Mucosa of gallbladder (tissue), 1 donor: Measurements from ENCODE around the gene TVP23B. TPM values are rescaled to one million over a fixed set of nuclear protein-coding genes. Genes with fewer than 3 reads are reported as not detected.
"Not testable (repeated sequence)": the region's sequence is repeated elsewhere in the genome, so short reads cannot be mapped to it uniquely, and the experiment has no call there.

Experiments used
- DNase-seq: peaks from one replicate; pipeline ENCODE4 v3.0.0-alpha.2; 2020; ENCODE audit warnings: low spot score
- total RNA-seq: library from RNA; stranded (reverse); gene quantifications from one replicate; pipeline ENCODE4 v1.2.1, GENCODE V29; 2021
- donor health status: DM: no; HTN: no; CAD: no.

The TVP23B gene
- total RNA-seq, 1 donor from 2014 or later, result 59.8 TPM

DNA sequence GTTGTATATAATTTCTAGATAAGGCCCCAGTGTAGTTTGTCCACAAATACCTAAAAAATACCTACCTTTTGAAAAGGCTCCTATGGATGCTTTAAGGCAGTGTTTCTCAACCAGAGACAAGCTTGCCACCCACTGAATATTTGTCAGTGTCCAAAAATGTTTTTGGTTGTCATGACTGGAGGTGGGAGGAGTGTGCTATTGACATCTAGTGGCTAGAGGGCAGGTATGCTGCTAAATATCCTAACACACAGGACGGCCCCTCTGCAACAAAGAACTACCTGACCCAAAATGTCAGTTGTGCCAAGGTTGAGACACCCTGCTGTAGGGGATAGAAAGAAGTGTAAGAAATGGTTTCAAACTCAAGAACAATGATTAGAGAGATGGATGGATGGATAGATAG, 10.4 kb downstream of the TVP23B start:
- not testable (repeated sequence) for DNase-seq

DNA sequence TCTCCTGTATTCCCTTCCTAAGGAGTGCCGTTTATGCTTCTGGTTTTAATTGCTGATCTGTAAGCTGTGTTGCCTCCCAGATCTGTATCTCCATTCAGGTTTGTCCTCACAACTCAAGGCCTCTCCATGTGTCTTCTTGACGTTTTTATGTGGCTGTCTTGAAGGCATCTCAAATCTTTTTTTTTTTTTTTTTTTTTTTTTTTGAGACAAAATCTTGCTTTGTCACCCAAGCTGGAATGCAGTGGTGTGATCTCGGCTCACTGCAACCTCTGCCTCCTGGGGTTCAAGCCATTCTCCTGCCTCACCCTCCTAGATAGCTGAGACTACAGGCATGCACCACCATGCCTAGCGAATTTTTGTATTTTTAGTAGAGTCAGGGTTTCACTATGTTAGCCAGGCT, 13.9 kb downstream of the TVP23B start:
- not testable (repeated sequence) for DNase-seq

DNA sequence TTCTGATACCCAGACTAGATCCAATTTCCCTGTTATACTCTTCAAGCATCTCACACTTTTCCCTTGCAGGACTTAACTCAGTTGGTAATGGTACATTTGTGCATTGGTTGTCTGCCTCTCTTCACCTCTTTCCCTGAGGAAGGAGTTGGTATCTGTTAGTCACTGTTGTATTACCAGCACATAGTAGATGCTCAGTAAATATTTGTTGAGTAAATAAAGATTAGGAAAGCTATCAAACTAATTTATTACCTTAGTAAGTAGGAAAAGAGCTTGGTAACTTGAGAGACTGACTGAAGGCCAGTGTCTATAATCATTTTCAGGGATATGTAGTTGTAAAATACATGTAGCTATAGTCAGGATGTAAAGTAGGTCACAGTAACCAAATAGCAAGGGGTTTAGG, 15.9 kb downstream of the TVP23B start:
- not testable (repeated sequence) for DNase-seq

DNA sequence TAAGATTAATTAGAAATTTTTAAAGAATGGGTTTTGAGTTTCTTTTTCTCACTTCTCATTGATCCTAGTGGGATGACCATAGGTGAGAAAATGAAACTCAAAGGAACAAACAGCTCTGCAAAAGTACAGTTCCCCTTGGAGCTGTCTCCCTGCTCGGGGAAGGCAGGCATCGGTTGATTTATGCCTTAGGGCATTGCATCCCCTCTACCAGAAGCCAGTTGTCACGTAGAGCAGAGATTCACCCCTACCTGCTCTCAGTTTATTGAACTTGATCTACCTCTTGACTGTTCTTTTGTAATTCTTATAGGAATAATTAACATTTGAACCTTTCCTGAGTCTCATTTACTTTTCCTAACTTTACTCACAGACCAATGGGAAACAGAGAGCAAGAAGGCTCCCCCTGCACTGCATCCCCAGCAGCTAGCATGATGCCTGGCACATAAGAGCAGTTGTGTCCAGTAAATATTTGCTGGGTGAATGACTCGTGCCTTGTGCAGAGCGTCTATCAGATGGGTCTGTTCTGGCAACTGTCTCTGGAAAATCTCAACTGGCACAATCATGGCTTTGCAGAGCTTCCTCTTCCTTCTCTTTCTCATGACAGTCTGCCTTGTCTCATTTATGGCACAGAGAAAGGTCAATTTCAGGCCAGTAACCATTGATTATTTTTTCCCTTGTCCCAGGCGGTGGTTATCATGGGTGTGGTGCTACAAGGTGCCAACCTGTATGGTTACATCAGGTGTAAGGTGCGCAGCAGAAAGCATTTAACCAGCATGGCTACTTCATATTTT, 22.7 kb downstream of the TVP23B start:
- DNase-seq, result peak; percentile 54

DNA sequence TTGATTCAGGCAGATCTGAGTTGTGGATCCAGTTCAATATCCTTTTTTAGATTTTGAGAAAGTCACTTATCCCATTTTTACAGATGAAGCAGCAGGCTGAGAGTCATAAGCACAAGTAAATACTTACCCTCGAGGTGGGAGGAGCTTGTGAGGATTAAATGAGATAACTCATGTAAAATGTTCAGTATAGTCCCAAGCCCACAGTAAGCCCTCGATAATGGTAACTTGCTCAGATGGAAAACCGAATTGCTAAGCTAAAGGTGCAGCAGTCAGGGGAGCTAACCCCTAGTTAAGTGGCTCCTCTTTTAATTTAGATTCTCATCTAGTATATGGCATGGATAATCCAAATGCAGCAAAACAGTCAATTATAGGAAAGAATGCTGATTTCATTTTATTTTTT, 34.9 kb downstream of the TVP23B start:
- DNase-seq, result not testable (repeated sequence)

DNA sequence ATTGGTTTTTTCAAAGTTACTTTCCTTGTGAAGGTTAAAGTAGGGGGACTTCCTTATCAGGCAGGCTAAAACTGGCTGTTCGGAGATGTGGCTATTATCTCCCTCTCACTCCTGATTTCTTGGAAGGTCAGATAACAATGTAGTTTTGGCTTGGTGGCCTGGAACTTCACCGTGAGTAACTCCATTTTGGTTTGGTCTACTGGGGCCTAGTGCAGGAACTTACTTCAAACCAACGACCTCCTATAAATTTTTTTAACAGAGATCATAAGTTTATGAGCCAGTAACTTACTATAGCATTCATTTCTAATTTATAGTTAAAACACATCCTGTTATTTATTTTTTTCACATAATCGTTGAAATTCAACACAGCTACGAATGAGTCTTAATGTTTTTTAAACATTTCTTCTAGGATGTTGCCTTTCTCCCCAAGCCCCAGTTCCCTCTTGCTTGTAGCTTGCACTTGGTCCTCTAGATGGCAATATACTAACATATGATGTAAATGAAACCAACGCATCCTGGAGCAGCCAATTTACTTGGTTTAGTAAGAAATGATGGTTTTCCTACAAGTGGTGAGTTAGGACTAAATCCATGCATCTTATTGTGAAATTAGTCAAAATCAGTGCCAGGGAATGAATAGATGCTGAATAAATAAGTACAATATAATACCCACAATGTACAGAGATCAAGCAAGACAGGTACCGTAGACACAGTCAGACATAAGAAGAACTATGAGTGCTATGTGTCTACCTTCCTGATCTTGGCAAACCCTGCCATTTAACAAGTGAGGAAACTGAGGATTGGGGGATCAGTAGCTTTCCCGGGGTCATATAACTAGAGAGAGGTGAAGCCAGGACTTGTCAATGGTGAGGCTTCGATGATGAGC, 35.7 kb downstream of the TVP23B start:
- peak; percentile 58 for DNase-seq

DNA sequence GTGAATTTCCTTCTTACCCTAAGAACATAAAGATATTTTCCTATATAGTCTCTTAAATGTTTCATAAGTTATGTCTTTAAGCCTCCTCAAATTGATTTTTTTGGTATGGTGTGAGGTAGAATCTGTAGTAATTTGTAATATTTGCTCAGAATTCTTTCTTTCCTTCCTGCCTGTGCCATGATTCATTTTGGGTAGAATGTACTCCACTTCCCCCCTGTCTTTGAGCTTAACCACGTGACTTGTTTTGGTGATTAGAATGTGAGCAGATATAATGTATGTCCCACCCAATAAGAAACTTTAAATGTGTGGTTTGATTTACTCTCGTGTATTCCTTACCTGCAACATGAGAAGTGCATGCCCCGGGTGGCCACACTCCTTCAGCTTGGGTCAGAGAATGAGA, 40.4 kb downstream of the TVP23B start:
- DNase-seq, result not testable (repeated sequence)

DNA sequence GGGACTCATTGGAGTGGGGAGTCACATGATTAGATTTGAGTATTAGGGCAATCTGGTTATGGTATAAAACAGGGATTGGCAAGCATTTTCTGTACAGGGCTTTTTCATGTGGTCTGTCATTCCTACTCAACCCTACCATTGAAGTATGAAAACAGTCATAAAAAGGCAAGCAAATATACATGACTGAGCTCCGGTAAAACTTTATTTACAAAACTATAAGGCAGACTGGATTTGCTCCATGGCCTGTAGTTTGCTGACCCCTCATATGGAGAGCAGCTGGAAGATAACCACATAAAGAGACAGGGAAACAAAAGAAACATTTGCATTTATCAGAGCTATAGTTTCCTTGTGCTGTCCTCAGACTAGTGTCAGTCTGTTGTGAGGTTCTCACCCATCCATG, 46.6 kb downstream of the TVP23B start:
- not testable (repeated sequence) for DNase-seq

DNA sequence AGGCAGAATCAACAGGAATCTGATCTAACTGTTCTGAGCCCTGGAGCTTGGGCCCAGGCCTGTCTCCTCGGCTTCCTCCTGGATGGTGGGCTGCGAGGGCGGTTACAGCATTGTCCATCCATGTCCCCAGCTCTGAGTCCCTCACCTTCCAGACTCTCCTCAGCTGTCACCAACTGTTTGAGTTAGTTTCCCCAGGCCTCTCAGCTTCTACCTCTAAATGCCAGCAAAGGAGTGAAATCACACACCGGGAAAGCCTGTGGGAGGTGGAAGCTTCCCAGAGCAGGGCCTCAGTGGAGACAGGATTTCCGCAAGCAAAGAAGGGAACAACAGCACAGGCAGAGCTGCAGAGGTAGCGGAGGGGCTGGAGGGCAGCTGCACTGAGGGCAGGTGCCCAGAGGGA, 67.5 kb downstream of the TVP23B start:
- DNase-seq, result no peak

DNA sequence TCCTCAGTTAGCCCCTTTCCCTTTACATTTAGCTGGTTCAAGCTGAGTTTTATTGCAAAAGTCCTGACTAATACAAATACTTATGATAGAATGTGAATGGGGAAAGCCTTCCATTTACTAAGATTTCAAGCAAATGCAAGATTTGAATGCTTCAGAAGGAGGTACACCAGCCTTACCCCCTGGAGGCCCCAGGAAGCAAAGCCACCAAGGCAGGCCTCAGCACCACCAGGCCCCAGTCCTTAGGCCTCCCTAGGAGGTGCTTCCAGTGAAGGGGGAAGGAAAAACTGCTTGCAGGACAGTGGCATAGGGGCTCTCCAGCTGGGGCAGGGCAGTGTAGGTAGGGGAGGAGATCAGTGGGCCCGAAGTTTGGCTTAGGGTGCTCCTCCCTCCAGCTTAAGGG, 69.7 kb downstream of the TVP23B start:
- no peak for DNase-seq

DNA sequence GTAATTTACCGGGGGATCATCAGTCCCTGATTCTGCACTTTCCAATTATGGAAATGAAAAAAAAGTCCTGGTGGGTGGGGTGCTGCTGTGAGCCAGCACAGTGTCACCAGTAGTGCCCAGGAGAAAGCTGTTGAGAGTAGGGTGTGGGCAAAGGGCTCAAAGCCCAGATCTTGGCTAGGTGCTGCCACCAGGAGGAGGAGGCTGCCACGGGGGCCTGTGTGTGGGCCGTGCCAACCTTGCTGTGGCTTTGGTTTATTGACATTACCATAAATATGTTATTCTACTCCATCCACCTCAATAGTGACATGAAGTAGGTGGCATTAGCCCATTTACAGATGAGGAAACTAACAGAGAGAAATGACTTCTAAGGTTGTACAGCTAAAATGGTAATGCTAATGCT, 70.2 kb downstream of the TVP23B start:
- no peak for DNase-seq

DNA sequence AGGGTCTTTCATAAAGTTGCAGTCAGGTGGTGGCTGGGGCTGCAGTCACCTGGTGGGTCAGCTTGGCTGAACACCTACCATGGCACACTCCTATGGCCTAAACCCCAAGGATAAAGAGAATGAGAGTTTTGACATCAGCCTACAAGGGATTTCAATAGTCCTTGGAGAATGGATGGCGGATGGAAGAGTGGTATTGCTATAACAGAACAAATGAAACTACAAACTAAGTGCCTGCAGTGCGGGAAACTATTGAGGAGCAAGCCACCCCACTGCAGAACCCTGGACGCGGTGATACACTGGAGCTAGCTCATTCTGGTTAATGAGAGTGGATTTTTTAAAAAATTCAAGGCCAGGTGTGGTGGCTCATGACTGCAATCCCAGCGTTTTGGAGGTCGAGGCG, 74.0 kb downstream of the TVP23B start:
- DNase-seq, result no peak

DNA sequence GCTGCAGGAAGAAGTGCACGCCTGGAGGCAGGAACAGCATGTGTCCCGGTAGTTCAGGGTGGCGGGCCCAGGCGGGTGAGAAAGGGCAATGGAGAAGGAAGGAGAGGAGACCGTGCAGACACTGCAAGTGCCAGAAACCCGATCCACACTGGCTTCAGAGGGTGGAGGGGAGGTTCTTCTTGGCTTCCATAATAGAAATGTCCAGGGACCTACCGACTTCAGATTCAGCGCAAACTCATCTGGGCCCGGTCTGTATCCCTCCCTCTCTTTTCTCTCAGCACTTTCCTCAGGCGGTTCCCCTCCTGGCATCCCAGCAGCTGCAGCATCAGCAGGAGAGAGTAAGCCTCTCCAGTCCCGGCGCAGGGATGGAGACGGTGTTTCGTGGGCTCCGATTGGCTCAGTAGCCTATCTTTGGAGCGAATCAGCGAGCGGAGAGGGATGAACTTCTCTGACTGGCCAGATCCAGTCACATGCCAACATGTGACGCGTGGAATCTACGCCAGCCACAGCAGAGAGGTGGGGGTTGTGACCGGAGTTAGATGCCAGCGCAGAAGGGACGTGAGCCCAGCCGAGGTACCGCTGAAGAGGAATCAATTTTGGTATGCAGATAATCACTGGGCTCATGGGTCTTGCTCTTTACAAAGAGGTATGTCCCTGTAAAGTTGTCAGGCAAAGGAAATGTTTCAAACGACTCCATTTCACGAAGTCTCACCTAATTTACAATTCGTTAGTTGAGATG, 75.0 kb downstream of the TVP23B start:
- DNase-seq, result peak; percentile 95

Other genes starting within 250 kb of the TVP23B start
- gene TBC1D28, start 136.8 kb upstream of the TVP23B start, total RNA-seq, result not detected
- 7.9 TPM for gene FOXO3B, start 98.9 kb upstream of the TVP23B start, total RNA-seq
- 0.86 TPM for gene FBXW10, start 37.1 kb upstream of the TVP23B start, total RNA-seq
- 51.6 TPM for gene PRPSAP2, start 76.9 kb downstream of the TVP23B start, total RNA-seq
- gene SLC5A10, start 171.0 kb downstream of the TVP23B start, total RNA-seq, result not detected
- 35.0 TPM for gene FAM83G, start 223.6 kb downstream of the TVP23B start, total RNA-seq